NCI-H2081 (cell line): ENCODE results near the gene SCNN1A.
A peak's percentile ranks its signal among the peaks of the same experiment; 100 is the strongest.

Experiments used
- DNase-seq, 2 experiments: peaks; one replicate each; lab custom pipeline; 2025; lab: John Stamatoyannopoulos, UW

SCNN1A gene

DNA sequence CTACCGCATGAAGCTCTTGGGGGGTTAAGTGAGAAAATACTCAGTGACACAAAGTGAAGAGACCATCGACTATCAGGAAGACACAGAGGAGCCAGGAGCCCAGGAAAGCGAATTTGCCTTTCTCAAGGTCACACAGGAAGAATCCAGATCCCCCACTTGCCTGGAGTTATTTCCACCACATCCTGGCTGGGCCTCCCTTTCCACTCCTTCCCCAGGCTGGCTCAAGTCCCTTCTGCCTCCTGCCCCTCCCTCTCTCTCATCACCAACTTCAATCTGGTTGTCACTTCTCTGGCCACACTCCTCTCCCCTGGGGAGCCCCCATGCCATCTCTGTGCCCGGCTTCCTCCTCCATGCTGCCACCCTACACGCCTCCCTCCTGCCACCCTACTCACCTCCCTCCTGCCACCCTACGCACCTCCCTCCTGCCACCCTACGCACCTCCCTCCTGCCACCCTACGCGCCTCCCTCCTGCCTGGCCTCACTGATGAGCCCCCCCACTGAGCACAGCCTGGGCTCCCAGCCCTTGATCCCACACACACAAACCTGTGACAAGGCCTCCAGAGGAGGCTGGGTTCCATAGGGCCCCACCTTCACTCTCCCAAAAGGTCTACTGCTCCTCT is 6.3 kb downstream of the SCNN1A start:
- peak; percentile 70 to 72 for DNase-seq

DNA sequence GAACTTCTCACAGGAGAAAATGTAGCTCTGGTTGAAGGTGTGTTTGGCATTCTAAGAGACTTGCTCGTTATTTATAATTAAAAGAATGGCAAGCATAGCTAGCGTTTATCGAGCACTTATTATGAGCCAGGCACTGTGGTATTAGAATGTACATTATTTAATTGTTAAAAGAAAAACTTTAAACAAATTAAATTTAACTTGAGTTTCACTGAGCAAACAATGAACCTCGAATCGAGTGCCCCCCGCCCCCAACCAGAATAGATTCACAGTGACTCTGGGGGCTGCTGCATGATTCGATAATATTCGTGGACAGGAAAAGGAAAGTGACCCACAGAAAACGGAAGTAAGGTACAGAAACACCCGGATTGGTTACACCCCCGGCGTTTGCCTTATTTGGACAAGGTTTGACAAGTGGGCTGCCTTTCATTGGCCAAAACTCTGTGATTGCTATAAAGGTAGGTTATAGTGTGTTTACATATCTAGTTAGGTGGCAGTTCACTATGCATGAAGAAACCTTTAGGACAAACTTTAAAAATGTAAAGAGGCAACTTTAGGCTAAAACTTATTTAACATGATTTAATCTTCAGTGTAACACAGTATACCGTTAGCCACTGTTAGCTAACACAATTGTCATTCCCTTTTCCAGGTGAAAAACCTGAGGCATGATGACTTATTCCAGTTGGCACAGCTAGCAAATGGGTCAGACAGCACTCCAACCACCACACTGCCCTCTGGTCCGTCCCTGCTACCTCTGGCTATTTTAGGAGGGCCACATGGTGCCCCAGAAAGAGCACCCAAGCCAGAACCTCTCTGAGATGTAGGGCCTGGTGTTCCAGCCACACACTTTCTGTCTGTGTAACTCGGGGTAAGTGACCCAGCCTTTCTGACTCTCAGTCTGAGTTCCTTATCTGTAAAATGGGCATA is 7.1 kb downstream of the SCNN1A start:
- DNase-seq, result no peak

DNA sequence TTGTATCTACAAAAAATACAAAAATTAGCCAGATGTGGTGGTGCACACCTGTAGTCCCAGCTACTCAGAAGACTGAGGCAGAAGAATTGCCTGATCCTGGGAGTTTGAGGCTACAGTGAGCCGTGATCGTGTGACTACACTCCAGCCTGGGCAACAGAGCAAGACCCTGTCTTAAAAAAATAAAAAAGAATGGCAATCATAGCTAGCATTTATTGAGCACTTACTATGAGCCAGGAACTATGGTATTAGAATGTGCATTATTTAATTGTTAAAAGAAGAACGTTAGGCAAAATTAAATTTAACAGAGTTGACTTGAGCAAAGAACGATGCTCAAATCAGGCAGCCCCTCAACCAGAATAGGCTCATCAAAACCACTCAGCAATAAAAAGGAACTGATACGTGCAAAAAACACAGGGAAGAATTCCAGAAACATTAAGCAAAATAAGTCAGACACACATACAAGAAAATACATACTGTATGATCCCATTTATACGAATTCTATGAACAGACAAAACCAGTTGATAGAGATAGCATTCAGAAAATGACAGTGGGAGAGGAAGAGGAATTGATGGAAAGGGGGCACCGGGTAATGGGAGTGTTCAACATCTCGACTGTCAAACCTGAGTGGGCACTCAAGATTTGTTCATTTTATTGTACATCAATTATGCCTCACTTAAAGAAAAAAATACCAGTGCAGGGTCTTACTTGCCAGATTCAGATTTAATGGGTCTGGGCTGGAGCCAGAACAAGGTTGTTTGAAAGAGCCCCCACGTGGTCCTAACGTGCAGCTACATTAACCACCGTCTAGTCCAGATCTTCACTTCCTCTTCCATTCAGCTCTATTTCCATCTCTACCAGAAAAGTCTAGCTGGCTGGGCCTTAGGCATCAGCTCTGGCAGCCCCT is 8.0 kb downstream of the SCNN1A start:
- DNase-seq, result peak in 1 of 2 experiments; percentile 40

DNA sequence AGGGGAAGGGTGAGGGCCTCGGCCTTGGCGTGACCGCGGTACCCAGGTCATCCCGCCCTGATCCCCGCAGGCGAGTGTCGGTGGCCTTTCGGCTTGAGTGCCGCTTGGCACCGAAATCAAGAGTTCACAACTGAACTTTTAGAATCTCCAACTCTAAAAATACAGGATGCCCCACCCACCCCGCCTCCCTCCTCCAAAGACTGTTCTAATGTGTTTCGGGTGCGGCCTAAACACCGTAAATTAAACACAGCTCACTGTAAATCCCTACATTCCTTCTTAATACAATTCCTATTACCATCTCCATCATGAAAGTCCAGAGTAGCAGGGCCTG is 11.4 kb downstream of the SCNN1A start:
- DNase-seq, result no peak

DNA sequence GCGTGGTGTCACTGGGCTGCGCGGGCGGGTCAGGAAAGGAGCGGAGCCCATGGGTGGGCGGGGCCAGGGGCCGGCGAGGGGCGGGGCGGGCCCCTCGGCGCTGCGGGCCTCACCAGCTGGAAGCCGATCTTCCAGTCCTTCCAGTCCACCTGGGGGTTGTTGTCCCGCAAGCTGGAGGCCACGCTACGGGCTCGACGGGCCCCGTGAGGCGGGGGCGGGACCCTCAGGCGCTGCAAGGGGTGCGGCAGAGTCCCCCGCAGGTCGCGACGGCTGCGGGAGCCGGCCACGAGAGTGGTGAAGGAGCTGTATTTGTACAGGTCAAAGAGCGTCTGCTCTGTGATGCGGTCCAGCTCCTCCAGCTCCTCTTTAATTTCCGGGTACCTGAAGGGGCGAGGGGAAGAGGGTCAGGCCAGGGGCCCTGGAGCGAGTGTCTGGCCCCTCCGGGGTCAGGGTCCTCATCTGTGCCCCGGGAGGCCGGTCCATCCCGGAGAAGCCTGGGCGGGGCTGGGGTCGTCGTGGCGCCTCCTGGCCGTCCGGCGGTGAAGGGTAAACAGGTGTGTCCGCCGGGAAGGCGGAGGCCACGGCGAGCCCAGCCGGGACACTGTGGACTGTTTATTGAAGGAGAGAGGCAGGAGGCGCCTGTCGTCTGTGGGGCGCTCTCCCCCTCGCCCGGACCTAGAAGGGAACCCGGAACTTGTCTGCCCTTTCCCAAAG is 11.9 kb downstream of the SCNN1A start:
- DNase-seq, result no peak

DNA sequence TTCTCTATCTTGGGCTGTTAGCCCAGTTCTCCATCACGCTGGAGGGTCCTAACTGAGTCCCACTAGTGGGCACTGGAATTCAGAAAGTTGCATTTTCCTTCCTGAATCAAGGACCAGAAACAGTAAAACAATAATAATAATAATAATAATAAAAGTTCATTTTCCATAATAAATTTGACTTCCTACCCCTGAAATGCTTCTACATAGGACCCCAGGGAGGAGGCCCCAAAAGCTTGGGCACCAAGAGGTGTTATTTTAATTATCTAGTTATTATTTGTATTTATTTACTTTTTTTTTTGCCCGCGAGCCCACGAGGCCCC is 12.4 kb downstream of the SCNN1A start:
- no peak for DNase-seq

DNA sequence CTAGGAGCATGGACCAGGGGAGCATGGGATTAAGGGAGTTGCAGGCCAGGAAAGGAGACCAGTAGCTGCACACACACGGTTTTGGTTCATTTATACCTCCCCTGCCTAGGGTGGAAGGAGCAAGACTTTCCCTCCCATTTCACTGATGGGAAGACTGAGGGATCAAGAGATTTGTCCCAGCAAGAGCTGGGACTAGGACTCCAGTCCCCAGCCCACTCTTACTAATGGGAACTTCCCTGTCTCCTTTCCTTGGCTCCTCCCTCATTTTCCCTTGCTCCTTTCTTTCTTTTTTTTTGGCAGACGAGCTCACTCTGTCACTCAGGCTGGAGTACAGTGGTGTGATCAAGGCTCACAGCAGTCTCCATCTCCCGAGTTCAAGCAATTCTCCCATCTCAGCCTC is 13.0 kb downstream of the SCNN1A start:
- no peak for DNase-seq

DNA sequence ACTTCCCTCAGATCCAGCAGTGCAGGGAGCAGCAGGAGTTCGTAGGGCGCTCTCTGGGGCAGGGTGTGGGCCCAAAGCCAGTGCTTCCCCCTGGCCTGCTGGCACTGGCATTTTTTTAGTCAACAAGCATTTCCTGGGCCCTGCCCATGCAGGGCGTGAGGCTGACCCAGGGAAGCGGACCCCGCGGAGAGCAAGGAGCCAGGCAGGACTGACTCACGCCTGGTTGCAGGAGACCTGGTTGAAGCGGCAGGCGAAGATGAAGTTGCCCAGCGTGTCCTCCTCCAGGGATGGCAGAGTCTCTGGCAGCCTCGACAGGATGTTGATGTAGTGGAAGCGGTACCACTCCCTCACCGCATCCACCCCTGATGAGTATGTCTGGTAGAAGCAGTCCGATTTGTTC is 13.5 kb downstream of the SCNN1A start:
- DNase-seq, result peak in 1 of 2 experiments; percentile 46

DNA sequence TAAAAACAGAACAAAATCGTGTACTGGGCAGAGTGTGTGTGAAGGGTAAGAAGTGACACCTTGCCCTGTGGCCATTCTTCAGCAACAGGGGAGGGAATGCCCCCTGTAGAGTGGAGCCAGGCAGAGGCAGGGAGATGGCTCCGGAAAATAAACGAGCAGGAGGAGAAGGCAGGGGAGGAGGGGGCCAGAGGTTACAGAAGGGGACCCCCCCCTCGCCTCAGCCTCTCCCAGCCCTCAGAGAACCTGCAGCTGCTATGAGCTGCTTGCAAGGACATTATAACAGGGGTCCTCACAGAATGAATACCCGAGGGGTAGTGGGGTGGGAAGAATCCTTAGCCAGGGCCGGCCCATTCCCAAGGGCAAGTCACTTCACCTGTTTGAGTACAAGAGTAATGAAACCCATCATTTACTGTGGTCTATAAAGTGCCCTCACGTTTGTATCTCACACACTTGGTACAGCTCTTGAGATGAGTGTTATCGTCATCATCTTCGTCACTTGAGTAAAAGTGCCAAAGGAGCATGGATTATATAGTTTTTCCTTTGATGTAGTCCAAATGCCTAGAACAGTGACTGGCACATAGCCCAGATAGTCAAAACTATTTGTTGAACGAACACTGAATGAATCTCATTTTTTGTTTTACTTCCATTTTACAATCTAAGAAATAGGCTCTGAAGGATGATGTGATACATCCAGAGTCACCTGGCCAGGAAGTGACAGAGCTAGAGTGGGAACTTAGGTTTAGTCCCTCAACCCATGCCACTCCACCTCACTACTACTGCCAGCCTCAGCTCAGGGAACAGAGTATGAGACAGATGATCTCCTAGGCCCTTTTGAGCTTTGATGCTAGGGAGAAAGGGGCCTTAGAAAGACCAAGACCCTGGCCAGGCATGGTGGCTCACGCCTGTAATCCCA is 14.5 kb downstream of the SCNN1A start:
- no peak for DNase-seq

DNA sequence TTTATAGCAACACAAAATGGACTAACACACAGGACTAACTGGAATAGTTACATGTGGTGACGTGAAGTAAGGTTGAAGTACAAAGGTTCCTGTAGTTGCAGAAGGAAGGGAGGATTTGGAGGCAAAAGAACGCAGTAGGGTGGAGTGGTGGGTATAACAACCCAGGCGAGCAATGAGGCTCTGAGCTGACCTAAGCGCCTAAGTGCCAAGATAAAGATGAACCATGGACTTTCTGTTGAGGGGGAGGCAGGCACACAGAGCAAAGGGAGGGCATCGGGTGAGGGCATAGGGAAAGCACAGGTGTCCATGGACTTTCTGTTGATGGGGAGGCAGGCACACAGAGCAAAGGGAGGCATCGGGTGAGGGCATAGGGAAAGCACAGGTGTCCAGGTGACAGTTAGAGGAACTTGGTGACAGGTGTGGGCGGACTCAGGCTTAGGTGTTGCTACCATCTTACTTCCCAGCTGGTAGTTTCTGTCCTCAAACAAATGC is 15.2 kb downstream of the SCNN1A start:
- no peak for DNase-seq

DNA sequence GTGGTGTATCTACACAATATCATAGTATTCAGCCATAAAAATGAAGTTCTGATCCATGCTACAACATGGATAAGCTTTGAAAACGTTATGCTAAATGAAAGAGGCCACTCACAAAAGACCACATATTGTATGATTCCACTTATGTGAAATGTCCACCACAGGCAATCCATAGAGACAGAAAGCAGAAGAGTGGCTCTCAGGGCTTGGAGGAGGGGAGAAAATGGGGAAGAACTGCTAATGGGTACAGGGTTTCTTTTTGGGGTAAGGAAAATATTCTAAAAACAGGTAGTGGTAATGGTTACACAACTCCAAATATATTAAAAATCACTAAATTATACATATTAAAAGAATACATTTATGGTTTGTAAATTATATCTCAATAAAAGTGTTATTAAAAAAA is 16.5 kb downstream of the SCNN1A start:
- no peak for DNase-seq

DNA sequence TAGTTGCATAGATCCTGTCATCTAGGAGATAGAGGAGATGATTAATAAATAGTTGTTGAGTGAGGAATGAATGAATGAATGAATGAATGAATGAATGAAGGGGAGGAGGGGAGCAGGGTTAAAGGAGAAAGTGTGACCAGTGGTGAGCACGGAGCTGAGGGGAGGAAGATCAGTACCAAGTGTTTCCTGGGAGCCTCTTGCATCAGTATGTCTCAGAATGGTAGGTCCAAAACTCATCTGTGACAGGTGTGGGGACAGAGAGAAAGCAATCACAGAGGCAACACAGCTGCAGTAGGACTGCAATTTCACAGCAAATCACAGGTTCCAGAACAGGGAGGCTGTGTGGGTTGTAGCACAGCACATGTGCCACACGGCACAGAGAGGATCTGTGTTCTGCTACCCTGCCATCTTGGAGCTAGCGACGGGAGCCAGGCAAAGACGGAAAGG is 19.0 kb downstream of the SCNN1A start:
- DNase-seq, result no peak

DNA sequence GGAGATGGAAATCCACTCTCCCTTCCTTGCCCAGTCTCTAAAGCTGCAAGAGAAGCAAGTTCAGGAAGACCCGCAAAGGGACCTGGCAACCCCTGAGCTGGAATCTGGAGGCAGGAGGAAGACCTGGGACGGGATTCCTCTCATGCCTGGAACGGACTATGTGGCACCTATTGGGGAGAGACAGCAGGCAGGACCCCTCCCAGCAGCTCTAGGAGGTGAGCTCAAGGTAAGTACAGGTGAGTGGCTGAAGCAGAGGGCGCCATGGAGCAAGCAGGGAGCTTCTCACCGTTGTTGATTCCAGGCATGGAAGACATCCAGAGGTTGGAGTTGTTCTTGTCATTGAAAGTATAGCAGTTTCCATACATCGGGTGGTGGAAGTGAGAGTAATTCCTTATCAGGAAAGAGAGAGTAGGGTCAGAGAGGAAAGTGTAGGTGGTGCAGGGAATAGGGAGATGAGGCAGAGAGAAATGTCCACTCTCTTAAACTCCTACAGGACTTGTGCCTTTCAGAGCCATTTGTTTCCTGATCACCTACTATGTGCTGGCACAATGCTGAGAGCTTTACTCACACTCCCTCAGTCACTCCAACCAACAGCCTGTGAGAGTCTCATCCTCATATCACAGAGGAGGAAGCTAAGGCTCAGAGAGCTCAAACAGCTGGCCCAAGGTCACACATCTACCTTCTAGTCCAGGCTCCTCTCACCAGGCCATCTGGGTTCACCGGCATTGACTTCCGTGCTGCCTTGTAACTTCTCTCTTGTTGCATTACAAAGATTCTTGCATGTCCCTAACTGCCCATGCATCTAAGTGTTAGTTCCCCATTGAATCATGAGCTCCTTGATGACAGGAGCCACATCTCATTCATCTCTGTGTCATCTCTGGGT is 19.6 kb downstream of the SCNN1A start:
- DNase-seq, result no peak

DNA sequence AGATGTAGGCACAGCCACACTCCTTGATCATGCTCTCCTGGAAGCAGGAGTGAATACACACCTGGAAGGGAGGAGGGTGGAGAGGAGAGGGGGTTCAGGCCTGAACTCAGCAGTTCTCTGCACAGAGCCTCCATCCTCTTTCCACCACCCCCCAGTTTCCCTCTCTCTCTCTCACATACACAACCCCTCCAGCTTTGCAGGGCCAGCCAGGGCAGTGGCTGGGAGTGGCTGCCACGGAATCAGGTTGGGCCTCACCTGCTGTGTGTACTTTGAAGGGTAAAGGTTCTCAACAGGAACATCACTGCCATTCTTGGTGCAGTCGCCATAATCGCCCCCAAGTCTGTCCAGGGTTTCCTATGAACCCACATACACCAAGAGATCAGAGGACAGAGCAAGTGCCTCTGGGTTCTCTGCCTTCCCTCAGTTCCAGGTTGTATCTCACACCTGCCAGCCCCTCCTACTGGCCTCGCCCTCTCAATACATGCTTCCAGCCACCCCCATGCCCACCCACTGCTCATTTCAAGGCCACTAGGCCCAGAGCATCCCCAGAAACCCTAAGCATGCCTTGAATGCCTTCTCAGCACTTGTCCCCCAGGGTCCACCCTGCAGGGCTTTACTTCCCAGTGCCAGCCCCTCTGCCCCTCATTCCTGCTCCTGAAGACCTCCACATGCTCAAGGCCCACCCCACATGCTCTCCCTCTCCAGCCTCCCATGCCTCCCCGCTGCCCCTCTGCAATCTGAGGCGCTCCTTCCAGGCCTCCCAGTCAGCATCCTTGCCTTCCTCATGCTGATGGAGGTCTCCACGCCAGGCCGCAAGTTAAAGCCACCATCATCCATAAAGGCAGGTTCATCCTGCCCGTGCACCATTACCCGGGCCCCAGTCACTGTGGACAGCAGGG is 20.6 kb downstream of the SCNN1A start:
- DNase-seq, result no peak

DNA sequence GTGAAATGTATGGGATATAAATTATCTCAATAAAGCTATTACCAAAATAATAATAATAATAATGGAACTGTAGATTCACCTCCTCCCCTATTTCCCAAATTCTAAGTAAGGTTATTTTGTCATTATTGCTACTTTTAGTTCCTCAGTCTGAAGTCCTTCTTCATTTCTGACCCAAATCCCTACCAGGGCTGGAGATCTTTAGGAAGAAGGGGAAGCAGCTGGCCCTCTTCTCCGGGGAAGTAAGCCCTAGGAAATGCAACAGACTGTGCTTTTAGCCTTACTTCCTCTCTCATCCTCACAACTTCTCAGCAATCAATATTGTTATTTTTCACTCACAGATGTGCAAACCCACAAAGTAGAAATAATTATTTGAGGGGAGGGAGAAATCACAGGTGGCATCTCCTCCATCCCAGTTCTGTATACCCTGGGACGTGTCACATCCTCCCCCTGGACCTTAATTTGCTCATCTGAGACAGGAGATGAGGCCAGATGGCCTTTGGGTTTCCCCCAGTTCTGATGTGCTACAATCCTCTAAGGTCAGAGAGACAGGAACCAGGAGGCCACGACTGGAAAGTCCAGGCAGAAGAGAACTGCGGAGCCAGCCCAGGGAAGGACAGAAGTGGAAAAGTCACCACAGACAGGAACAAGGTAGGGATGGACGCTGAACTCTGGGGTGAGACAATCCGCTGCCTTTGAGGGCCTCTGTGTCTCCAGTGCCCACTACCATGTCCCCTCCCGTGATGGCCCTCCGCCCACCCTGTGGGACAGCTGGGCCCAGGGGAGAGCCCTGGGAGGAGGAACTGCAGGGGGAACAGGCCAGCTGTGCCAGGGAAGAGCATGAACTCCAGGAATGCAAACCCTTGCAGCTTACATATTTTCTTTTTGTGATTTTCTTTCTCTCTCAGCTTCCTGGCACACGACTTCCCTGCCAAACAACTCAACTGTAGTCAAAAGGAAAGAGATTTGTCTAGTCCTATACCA is 22.9 kb downstream of the SCNN1A start:
- DNase-seq, result no peak

DNA sequence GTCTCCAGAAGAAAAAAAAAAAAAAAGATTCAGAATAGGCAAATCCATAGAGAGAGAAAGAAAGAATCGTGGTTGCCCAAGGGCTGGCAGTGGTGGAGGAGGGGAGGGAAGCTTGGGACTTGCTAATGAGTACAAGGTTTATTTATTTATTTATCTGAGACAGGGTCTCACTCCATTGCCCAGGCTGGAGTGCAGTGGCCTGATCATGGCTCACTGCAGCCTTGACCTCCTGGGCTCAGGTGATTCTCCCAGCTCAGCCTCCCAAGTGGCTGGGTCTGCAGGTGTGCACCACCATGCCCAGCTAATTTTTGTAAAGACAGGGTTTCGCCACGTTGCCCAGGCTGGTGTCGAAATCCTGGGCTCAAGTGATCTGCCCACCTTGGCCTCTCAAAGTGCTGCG is 23.7 kb downstream of the SCNN1A start:
- no peak for DNase-seq
